ENCODE data around the gene CUEDC1. TPM values are rescaled to one million over a fixed set of nuclear protein-coding genes. Genes with fewer than 3 reads are reported as not detected.

CUEDC1 gene
- total and polyA plus RNA-seq, 2 of the 13 experiments (the other 11 are each of a cell fraction or from before 2014, with no cell fraction given), result 7.4 to 12.9 TPM

DNA sequence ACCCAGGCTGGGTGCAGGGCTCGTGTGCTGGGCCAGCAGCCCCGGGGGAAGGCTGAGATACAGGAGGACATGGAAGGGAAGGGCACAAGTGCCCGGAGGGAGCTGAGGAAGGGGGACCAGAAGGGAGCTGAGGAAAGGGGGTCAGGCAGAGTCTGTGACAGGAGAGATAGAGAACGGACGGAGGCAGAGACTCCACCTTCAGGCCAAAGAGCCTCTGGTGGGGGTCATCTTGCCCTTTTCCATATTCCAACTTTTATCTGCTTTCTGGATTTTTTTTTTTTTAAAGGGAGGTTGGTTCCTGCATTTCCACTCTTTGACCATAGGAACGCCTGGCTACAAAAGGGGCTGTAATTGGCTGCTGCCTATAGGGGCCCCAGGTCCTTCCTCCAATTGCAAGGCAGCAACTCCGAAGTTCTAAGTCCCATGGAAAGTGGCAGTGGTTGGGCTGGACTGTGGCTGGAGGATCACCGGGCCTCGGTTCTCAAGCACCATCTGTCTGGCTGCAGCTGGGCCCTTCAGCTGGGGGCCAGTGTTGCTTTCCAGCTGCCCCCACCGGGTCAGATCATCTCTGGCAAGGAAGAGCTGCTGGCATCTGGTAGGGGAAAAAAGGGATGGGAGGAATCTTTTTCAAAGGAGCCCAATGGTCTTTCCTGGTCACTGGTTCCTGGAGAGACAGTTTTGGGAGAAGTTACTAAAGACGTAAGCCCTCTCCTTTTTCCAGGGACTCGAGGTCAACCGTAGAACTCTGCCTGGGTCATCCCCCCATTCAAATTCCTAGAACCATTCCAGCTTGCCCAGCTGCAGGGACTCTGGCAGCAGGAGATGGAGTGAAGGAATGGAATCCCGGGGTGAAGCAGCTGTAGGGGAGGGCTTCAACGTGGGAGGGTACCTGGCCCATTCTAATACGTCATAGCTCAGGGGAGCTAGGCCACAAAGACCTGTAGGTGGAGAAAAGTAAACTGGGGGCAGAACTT lies 92.2 kb downstream of the CUEDC1 start (continued):
- TF ChIP-seq ZNF574 (CRISPR knock-in tag; IDR thresholded peaks at IDR 0.05) (peak; percentile 42; the same call in 1 of the 2 replicates), ZNF256 (CRISPR knock-in tag; conservative IDR thresholded peaks at IDR 0.05) (0 out of 2 replicates have a peak, but pooled peaks have one; percentile 25), SNAPC2 (CRISPR knock-in tag; IDR thresholded peaks at IDR 0.05) (peak; percentile 46; the same call in 1 of the 2 replicates), MED1 (CRISPR knock-in tag; IDR thresholded peaks at IDR 0.05) (peak; percentile 80), MBD4 (IDR thresholded peaks at IDR 0.05; ENCODE audit: borderline replicate concordance, low read length) (no peak), NFKB2 (CRISPR knock-in tag; IDR thresholded peaks at IDR 0.05; ENCODE audit: borderline replicate concordance) (no peak), NFE2L2 (IDR thresholded peaks at IDR 0.05; ENCODE audit: low read length) (no peak), ZNF235 (CRISPR knock-in tag; IDR thresholded peaks at IDR 0.05; ENCODE audit: borderline replicate concordance) (peak; percentile 60; the same call in 1 of the 2 replicates), CHCHD3 (CRISPR knock-in tag; IDR thresholded peaks at IDR 0.05) (no peak), IKZF1 (IDR thresholded peaks at IDR 0.05) (no peak), ZNF564 (CRISPR knock-in tag; IDR thresholded peaks at IDR 0.05) (no peak; the same call in 1 of the 2 replicates), HMGA1 (CRISPR knock-in tag; conservative IDR thresholded peaks at IDR 0.05) (no peak), MAZ (IDR thresholded peaks at IDR 0.05; ENCODE audit: borderline replicate concordance, low read depth, low read length) (no peak), MAZ (CRISPR knock-in tag; IDR thresholded peaks at IDR 0.05; ENCODE audit: low read depth) (peak; percentile 62), TRIM24 (CRISPR knock-in tag; IDR thresholded peaks at IDR 0.05) (no peak), NFIC (IDR thresholded peaks at IDR 0.05; ENCODE audit: low read length) (no peak)
- TF ChIP-seq, protein P1, sequence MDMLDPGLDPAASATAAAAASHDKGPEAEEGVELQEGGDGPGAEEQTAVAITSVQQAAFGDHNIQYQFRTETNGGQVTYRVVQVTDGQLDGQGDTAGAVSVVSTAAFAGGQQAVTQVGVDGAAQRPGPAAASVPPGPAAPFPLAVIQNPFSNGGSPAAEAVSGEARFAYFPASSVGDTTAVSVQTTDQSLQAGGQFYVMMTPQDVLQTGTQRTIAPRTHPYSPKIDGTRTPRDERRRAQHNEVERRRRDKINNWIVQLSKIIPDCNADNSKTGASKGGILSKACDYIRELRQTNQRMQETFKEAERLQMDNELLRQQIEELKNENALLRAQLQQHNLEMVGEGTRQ (IDR thresholded peaks at IDR 0.05; ENCODE audit: low read depth, low read length), result no peak
- TF ChIP-seq, protein P1 (CRISPR knock-in tag; IDR thresholded peaks at IDR 0.05; ENCODE audit: borderline replicate concordance), result no peak
- TF ChIP-seq, protein P2, sequence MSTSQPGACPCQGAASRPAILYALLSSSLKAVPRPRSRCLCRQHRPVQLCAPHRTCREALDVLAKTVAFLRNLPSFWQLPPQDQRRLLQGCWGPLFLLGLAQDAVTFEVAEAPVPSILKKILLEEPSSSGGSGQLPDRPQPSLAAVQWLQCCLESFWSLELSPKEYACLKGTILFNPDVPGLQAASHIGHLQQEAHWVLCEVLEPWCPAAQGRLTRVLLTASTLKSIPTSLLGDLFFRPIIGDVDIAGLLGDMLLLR (CRISPR knock-in tag; IDR thresholded peaks at IDR 0.05), result no peak
- TF ChIP-seq, protein P3, sequence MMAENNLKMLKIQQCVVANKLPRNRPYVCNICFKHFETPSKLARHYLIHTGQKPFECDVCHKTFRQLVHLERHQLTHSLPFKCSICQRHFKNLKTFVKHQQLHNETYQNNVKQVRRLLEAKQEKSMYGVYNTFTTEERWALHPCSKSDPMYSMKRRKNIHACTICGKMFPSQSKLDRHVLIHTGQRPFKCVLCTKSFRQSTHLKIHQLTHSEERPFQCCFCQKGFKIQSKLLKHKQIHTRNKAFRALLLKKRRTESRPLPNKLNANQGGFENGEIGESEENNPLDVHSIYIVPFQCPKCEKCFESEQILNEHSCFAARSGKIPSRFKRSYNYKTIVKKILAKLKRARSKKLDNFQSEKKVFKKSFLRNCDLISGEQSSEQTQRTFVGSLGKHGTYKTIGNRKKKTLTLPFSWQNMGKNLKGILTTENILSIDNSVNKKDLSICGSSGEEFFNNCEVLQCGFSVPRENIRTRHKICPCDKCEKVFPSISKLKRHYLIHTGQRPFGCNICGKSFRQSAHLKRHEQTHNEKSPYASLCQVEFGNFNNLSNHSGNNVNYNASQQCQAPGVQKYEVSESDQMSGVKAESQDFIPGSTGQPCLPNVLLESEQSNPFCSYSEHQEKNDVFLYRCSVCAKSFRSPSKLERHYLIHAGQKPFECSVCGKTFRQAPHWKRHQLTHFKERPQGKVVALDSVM (CRISPR knock-in tag; IDR thresholded peaks at IDR 0.05), result no peak
- TF ChIP-seq, protein P4, sequence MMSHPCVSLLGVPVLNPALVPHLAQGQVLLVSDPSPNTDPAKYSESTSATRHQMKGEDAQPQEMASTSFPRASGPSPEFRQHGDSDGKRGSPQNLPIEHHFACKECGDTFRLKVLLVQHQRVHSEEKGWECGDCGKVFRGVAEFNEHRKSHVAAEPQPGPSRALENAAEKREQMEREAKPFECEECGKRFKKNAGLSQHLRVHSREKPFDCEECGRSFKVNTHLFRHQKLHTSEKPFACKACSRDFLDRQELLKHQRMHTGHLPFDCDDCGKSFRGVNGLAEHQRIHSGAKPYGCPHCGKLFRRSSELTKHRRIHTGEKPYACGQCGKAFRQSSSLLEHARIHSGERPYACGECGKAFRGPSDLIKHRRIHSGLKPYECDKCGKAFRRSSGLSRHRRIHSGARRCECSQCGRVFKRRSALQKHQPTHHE (CRISPR knock-in tag; IDR thresholded peaks at IDR 0.05; ENCODE audit: borderline replicate concordance), result peak; percentile 33

Measured in HepG2 (cell line).